Naive thymus-derived CD4-positive, alpha-beta T cell (primary cell): ENCODE measurements around the gene CLCN1. TPM values are rescaled to one million over a fixed set of nuclear protein-coding genes. Genes with fewer than 3 reads are reported as not detected.
A peak's percentile ranks its signal among the peaks of the same experiment; 100 is the strongest.

Source experiments
- ATAC-seq: fragments of 150-1000 bp; cut with Tn5 transposase; 2 replicates; pipeline ENCODE4 v1.10.0; 2021; ENCODE audit warnings: mild to moderate bottlenecking, moderate library complexity
- CTCF ChIA-PET: fragments of 350-600 bp; sonication (Branson Sonifier 250); formaldehyde crosslinking; loops from one replicate; lab custom pipeline; 2021; ENCODE audit warnings: antibody characterized with exemption; lab: Charles Lee
- POLR2A ChIA-PET: fragments of 350-600 bp; sonication (Branson Sonifier 250); formaldehyde crosslinking; loops from one replicate; lab custom pipeline; 2021; ENCODE audit warnings: antibody characterized with exemption, inconsistent platforms; lab: Charles Lee
- DNase-seq, 9 donors: peaks; one replicate each; pipeline versions ENCODE4 v3.0.0 to v3.0.0-alpha.2; 2020 to 2022; ENCODE audit warnings: mixed read lengths in 1 of 9
- H3K27ac ChIP-seq: one replicate; pipeline ENCODE4 v1.7.0; 2013; ENCODE audit warnings: mild to moderate bottlenecking, low read depth, low read length, moderate library complexity
- H3K27me3 ChIP-seq, 2 donors: one replicate each; pipeline ENCODE4 v1.7.0; 2013; ENCODE audit warnings: low read length in 2 of 2, mild to moderate bottlenecking in 2 of 2, moderate library complexity in 2 of 2; ENCODE audit not compliant: control insufficient read depth in 2 of 2, insufficient read depth in 2 of 2
- H3K36me3 ChIP-seq, 3 experiments: 1 replicate in 2 of 3; 2 replicates in 1 of 3; pipeline ENCODE4 v1.7.0; 2013; ENCODE audit warnings: low read length in 3 of 3, mild to moderate bottlenecking in 3 of 3, moderate library complexity in 1 of 3; ENCODE audit not compliant: insufficient read depth in 3 of 3, control insufficient read depth in 2 of 3
- H3K4me1 ChIP-seq, 2 donors: one replicate each; pipeline ENCODE4 v1.7.0; 2013; ENCODE audit warnings: low read length in 2 of 2, mild to moderate bottlenecking in 2 of 2, moderate library complexity in 1 of 2; ENCODE audit not compliant: control insufficient read depth in 2 of 2, insufficient read depth in 2 of 2
- H3K4me3 ChIP-seq: 2 replicates; pipeline ENCODE4 v1.7.0; 2013; ENCODE audit warnings: mild to moderate bottlenecking, low read length
- H3K9me3 ChIP-seq, 3 experiments: 1 replicate in 2 of 3; 2 replicates in 1 of 3; pipeline ENCODE4 v1.7.0; 2013; ENCODE audit warnings: low read length in 3 of 3; ENCODE audit not compliant: control insufficient read depth in 2 of 3
- H3K27ac Mint-ChIP-seq, 9 donors: one replicate each; pipeline ENCODE4 v1.8.0; 2020 to 2022; ENCODE audit warnings: mixed read lengths in 9 of 9, mild to moderate bottlenecking in 8 of 9, moderate library complexity in 5 of 9, inconsistent platforms in 2 of 9
- H3K27me3 Mint-ChIP-seq, 5 donors: one replicate each; pipeline ENCODE4 v1.8.0; 2021 to 2022; ENCODE audit warnings: mixed read lengths in 5 of 5, mild to moderate bottlenecking in 1 of 5
- H3K36me3 Mint-ChIP-seq, 5 donors: one replicate each; pipeline ENCODE4 v1.8.0; 2020 to 2022; ENCODE audit warnings: mixed read lengths in 5 of 5, mild to moderate bottlenecking in 3 of 5, inconsistent platforms in 1 of 5
- H3K4me1 Mint-ChIP-seq, 7 donors: one replicate each; pipeline ENCODE4 v1.8.0; 2020 to 2022; ENCODE audit warnings: mixed read lengths in 7 of 7, mild to moderate bottlenecking in 3 of 7, inconsistent platforms in 1 of 7
- H3K4me3 Mint-ChIP-seq, 10 donors: one replicate each; pipeline ENCODE4 v1.8.0; 2020 to 2022; ENCODE audit warnings: mild to moderate bottlenecking in 10 of 10, mixed read lengths in 10 of 10, moderate library complexity in 6 of 10, inconsistent platforms in 2 of 10
- H3K9me3 Mint-ChIP-seq, 11 donors: one replicate each; pipeline ENCODE4 v1.8.0; 2020 to 2022; ENCODE audit warnings: mixed read lengths in 11 of 11, mild to moderate bottlenecking in 4 of 11, inconsistent platforms in 1 of 11, moderate library complexity in 1 of 11
- intact Hi-C, 2 donors: fragments of 100-400 bp; cut with micrococcal nuclease; formaldehyde crosslinking; loops; one replicate each; pipeline ENCODE4 v1.15.1; 2023
- polyA plus RNA-seq, 2 donors: library from polyadenylated mRNA; unstranded; fragments of 300-500 nt; fragmentation: Illumina TruSeq; gene quantifications; one replicate each; pipeline ENCODE4 v1.2.3, GENCODE V29; 2021
- total RNA-seq, 6 experiments: library from RNA in 5 of 6; stranded (reverse) in 5 of 6; gene quantifications; 1 replicate in 5 of 6; 2 replicates in 1 of 6; pipeline ENCODE4 v1.2.3 and lab custom pipeline; 2021 to 2026

Gene CLCN1
- total and polyA plus RNA-seq, 7 experiments from 2014 or later: 0.07 to 0.51 TPM; not detected in 5

DNA sequence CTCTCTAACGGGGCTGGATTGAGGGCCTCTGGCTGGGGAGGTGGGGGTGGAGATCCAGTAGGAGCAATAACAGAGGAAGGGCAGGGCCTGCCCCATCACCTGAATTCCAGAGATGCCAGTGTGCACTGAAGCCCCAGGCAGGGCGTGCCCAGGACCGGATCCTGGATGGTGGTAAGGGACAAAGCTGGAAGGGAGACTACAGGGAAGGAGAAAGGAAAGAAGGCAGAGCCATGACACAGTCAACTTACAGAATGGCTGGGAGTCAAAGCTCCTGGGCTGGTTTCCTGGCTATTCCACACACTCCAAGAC is 30.5 kb upstream of the CLCN1 start:
- ChIA-PET POLR2A (interaction anchor here (1.6 kb wide), 1 partner anchor 10 kb away, joined by 5 read pairs; no protein-coding TSS in a partner anchor), CTCF (interaction anchor here (0.8 kb wide), 1 partner anchor 45 kb away, joined by 3 read pairs; no protein-coding TSS in a partner anchor)
- H3K27me3 ChIP-seq: no peaks in the 10 kb centered on the region
- no peaks in the 10 kb centered on the region for H3K9me3 ChIP-seq
- peaks cover 8 to 34% of the 10 kb centered on the region in 2 donors for H3K4me1 ChIP-seq
- no peak overlapping the region for H3K27ac ChIP-seq
- Mint-ChIP-seq H3K27me3 (no peaks in the 10 kb centered on the region), H3K27ac (peak overlapping the region in 3 of 9 donors; percentile 1 to 73 (median 5)), H3K4me1 (peaks cover 32 to 57% (median 56%) of the 10 kb centered on the region in 7 donors), H3K4me3 (peak overlapping the region in 1 of 10 donors; percentile 30), H3K36me3 (peaks cover 0 to 15% (median 0%) of the 10 kb centered on the region in 5 donors), H3K9me3 (peaks cover 0 to 4% (median 0%) of the 10 kb centered on the region in 11 donors)
- DNase-seq: no peak
- intact Hi-C loops: loop anchor here in 1 of 2 donors (5.0 kb wide), 1 partner anchor 433 kb away; no protein-coding TSS in a partner anchor
- no peak overlapping the region for H3K4me3 ChIP-seq
- ATAC-seq: no peak
- peaks cover 0 to 5% (median 0%) of the 10 kb centered on the region in 3 experiments for H3K36me3 ChIP-seq

DNA sequence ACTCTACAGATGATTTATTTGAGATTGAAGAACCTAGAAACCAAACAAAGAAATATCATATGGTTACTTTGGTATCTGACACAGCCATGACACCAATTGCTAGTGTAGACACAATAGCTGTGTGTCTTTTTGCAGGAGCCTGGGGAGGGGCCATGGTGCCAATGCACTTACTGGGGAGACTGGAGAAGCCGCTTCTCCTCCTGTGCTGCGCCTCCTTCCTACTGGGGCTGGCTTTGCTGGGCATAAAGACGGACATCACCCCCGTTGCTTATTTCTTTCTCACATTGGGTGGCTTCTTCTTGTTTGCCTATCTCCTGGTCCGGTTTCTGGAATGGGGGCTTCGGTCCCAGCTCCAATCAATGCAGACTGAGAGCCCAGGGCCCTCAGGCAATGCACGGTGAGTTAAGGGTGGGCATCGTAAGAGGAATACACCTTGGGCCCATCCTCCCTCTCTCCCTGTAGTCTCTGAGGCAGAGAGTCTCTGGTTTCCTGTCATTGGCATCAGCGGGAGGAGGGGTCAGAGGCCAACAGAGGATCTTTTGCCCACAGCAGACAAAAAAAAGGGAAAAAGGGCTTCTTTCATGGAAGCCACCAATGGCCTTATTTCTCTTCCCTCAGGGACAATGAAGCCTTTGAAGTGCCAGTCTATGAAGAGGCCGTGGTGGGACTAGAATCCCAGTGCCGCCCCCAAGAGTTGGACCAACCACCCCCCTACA is 29.9 kb upstream of the CLCN1 start:
- Mint-ChIP-seq H3K4me3 (peak overlapping the region in 1 of 10 donors; percentile 42), H3K4me1 (peaks cover 35 to 58% (median 57%) of the 10 kb centered on the region in 7 donors)
- CTCF ChIA-PET: interaction anchor here (0.8 to 2.5 kb wide), 3 partner anchors 22 to 46 kb away, joined by 3 to 12 read pairs (median 6); partner anchors contain the start of gene GSTK1

DNA sequence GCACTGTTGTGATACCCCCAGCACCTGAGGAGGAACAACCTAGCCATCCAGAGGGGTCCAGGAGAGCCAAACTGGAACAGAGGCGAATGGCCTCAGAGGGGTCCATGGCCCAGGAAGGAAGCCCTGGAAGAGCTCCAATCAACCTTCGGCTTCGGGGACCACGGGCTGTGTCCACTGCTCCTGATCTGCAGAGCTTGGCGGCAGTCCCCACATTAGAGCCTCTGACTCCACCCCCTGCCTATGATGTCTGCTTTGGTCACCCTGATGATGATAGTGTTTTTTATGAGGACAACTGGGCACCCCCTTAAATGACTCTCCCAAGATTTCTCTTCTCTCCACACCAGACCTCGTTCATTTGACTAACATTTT is 29.4 kb upstream of the CLCN1 start:
- DNase-seq (no peak), ATAC-seq (no peak)
- no peaks in the 10 kb centered on the region for H3K27me3 Mint-ChIP-seq
- H3K27ac Mint-ChIP-seq: peak overlapping the region in 5 of 9 donors; percentile 9 to 91 (median 43)
- intact Hi-C loops: loop anchor here in 1 of 2 donors (5.0 kb wide), 1 partner anchor 434 kb away; no protein-coding TSS in a partner anchor
- H3K27ac ChIP-seq: no peak overlapping the region
- H3K4me1 ChIP-seq: peaks cover 13 to 36% of the 10 kb centered on the region in 2 donors
- H3K4me1 Mint-ChIP-seq: peaks cover 40 to 62% (median 59%) of the 10 kb centered on the region in 7 donors
- peak overlapping the region in 5 of 10 donors; percentile 43 to 99 (median 95) for H3K4me3 Mint-ChIP-seq
- no peak overlapping the region for H3K4me3 ChIP-seq
- no peaks in the 10 kb centered on the region for H3K9me3 ChIP-seq
- H3K9me3 Mint-ChIP-seq: peaks cover 0 to 4% (median 0%) of the 10 kb centered on the region in 11 donors
- peaks cover 3 to 20% (median 6%) of the 10 kb centered on the region in 5 donors for H3K36me3 Mint-ChIP-seq
- POLR2A ChIA-PET: interaction anchor here (1.0 to 2.6 kb wide), 5 partner anchors 11 to 45 kb away, joined by 3 to 34 read pairs (median 10); partner anchors contain the start of gene GSTK1
- no peaks in the 10 kb centered on the region for H3K27me3 ChIP-seq
- CTCF ChIA-PET: interaction anchor here (2.3 to 2.5 kb wide), 2 partner anchors 23 to 46 kb away, joined by 6 to 12 read pairs; partner anchors contain the start of gene GSTK1
- H3K36me3 ChIP-seq: peaks cover 0 to 5% (median 0%) of the 10 kb centered on the region in 3 experiments

More for the DNA sequence above, 29.9 kb upstream of the CLCN1 start:
- H3K27me3 ChIP-seq: no peaks in the 10 kb centered on the region
- H3K9me3 ChIP-seq: no peaks in the 10 kb centered on the region
- ATAC-seq: no peak
- intact Hi-C loops: loop anchor here in 1 of 2 donors (5.0 kb wide), 1 partner anchor 434 kb away; no protein-coding TSS in a partner anchor
- no peak overlapping the region for H3K4me3 ChIP-seq
- H3K4me1 ChIP-seq: peaks cover 13 to 36% of the 10 kb centered on the region in 2 donors
- Mint-ChIP-seq H3K27ac (peak overlapping the region in 3 of 9 donors; percentile 5 to 73 (median 32)), H3K36me3 (peaks cover 0 to 15% (median under 1%) of the 10 kb centered on the region in 5 donors), H3K9me3 (peaks cover 0 to 4% (median 0%) of the 10 kb centered on the region in 11 donors), H3K27me3 (no peaks in the 10 kb centered on the region)
- DNase-seq: no peak
- H3K27ac ChIP-seq: no peak overlapping the region
- H3K36me3 ChIP-seq: peaks cover 0 to 5% (median 0%) of the 10 kb centered on the region in 3 experiments
- POLR2A ChIA-PET: interaction anchor here (1.0 to 2.6 kb wide), 4 partner anchors 10 to 45 kb away, joined by 3 to 34 read pairs (median 12); partner anchors contain the start of gene GSTK1

DNA sequence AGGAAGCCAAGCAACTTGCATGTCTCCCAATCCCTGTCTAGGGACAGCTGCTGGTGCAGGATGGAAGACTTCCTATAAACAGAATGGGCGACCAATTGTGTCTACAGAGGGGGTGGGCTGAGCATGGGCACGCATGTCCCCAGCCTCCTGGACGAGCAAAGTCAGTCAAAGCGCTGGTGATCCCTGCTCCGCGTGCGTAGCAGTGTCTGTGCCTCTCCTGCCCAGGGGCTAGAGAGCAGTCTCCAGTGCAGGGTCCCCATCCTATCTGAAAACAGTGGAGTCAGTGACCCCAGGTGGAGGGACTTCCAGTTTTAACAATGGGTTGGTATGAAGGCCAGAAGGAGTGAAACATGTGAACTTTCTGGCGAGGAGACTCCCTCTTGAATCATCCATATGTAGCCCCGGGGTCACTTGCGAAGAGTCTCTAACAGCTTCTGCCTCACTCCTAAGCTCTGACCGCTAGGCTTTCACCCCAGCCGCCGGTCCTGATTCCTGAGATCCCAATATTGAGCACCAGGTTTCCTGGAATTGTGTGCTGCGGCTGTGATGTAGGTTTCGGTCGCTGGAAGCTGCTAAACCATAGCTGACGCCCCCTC is 28.5 kb upstream of the CLCN1 start:
- Histone ChIP-seq H3K27me3 (no peaks in the 10 kb centered on the region), H3K27ac (peak overlapping the region; percentile 76), H3K36me3 (peaks cover 3 to 11% (median 5%) of the 10 kb centered on the region in 3 experiments), H3K4me1 (peaks cover 13 to 36% of the 10 kb centered on the region in 2 donors), H3K9me3 (no peaks in the 10 kb centered on the region), H3K4me3 (peak overlapping the region; percentile 53)
- ChIA-PET POLR2A (interaction anchor here (0.6 to 2.6 kb wide), 23 partner anchors 8 to 479 kb away, joined by 3 to 34 read pairs (median 6); partner anchors contain the start of gene GSTK1), CTCF (interaction anchor here (1.1 to 2.5 kb wide), 4 partner anchors 12 to 47 kb away, joined by 4 to 12 read pairs (median 8); partner anchors contain the start of gene GSTK1)
- DNase-seq (no peak), ATAC-seq (no peak)
- H3K27me3 Mint-ChIP-seq: no peaks in the 10 kb centered on the region
- H3K9me3 Mint-ChIP-seq: peaks cover 0 to 4% (median 0%) of the 10 kb centered on the region in 11 donors
- H3K4me1 Mint-ChIP-seq: peaks cover 41 to 66% (median 59%) of the 10 kb centered on the region in 7 donors
- peak overlapping the region; percentile 88 to 99 (median 95) for H3K4me3 Mint-ChIP-seq
- H3K27ac Mint-ChIP-seq: peak overlapping the region; percentile 86 to 95 (median 93)
- intact Hi-C loops: loop anchor here in 1 of 2 donors (5.0 kb wide), 1 partner anchor 435 kb away; no protein-coding TSS in a partner anchor
- H3K36me3 Mint-ChIP-seq: peaks cover 4 to 26% (median 12%) of the 10 kb centered on the region in 5 donors

DNA sequence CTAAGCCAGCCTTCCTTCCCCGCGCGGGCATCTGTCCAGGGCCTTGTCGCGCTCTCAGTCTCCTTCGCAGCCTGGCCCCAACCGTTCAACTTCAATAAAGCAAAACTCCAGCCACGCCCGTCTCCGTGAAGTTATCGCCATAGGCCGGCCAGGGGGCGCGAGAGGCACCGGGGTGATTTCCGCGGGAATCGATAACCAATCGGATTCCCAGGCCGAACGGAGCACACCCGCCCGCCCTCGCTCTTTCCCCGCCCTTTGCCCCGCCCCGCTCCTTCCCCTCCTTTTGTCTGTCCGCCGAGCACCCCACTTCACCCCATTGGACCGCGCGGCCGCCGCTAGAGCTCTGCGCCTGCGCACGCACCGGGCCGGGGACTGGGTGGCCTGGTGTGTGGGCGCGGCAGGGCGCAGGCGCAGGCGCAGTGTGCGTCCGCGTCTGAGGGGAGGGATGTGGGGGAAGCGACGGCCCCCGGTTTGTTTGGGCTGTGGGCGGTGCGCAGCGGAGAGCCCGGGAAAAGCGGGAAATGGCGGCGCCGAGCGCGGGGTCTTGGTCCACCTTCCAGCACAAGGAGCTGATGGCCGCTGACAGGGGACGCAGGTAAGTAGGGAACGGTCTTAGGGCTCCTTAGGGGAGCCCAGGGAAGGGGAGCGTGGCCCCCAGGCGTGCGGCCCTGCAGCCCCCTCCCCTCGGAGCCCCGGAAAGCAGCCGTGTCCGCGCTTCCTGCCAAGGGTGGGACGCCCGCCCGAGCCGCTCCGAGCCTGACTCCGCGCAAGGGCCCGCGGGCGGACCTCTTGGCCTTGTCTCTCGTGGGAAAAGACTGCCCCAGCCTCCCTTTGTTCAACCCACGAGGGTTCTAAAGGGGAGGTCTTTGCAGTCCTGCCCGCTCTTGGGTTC is 27.7 kb upstream of the CLCN1 start, which contains the start of gene CASP2:
TSS of gene CASP2 (plus strand) at position 417 of the 892 bp plus-strand sequence. CDS start at position 522, 105 bp downstream.
- intact Hi-C loops: loop anchor here (1.0 to 5.0 kb wide), 14 partner anchors 9 to 1550 kb away; partner anchors contain the start of genes GSTK1 (in 2 of the 2), SSBP1 (in 1 of the 2) and ZYX (in 1 of the 2)
- Mint-ChIP-seq H3K36me3 (peaks cover 4 to 28% (median 13%) of the 10 kb centered on the region in 5 donors), H3K9me3 (peaks cover 0 to 4% (median 0%) of the 10 kb centered on the region in 11 donors), H3K4me1 (peaks cover 41 to 66% (median 59%) of the 10 kb centered on the region in 7 donors), H3K27ac (peak within 1 kb of the TSS; percentile 86 to 95 (median 93)), H3K27me3 (no peaks in the 10 kb centered on the region), H3K4me3 (peak within 1 kb of the TSS; percentile 88 to 99 (median 95))
- ChIA-PET POLR2A (interaction anchor here (0.6 to 2.6 kb wide), 23 partner anchors 9 to 480 kb away, joined by 3 to 34 read pairs (median 6); partner anchors contain the start of gene GSTK1), CTCF (interaction anchor here (1.1 to 2.5 kb wide), 4 partner anchors 11 to 48 kb away, joined by 4 to 12 read pairs (median 8); partner anchors contain the start of gene GSTK1)
- Histone ChIP-seq H3K36me3 (peaks cover 3 to 17% (median 5%) of the 10 kb centered on the region in 3 experiments), H3K27ac (peak within 1 kb of the TSS; percentile 85), H3K4me1 (peaks cover 13 to 35% of the 10 kb centered on the region in 2 donors), H3K4me3 (peak within 1 kb of the TSS; percentile 92), H3K27me3 (no peaks in the 10 kb centered on the region), H3K9me3 (no peaks in the 10 kb centered on the region)
- ATAC-seq: peak; percentile 97
- DNase-seq: peak; percentile 98 to 99 (median 99)
